Ascending aorta (tissue), 2 donors: Measurements from ENCODE around the gene SSTR4. TPM values are rescaled to one million over a fixed set of nuclear protein-coding genes. Genes with fewer than 3 reads are reported as not detected.

Experiments used
- DNase-seq, 2 donors: peaks; one replicate each; pipeline ENCODE4 v3.0.0-alpha.2; 2019; ENCODE audit warnings: low spot score in 2 of 2
- H3K27ac ChIP-seq, 2 donors: fragments of 200-600 bp; sonication (generic); one replicate each; pipeline ENCODE4 v1.5.1; 2016 to 2017; ENCODE audit warnings: mild to moderate bottlenecking in 1 of 2
- H3K27me3 ChIP-seq: fragments of 200-600 bp; sonication (generic); one replicate; pipeline ENCODE4 v1.5.1; 2017
- H3K36me3 ChIP-seq, 2 donors: fragments of 200-600 bp; sonication (generic); one replicate each; pipeline ENCODE4 v1.5.1; 2016
- H3K4me1 ChIP-seq, 2 donors: fragments of 200-600 bp; sonication (generic); one replicate each; pipeline ENCODE4 v1.5.1; 2016 to 2017; ENCODE audit warnings: mild to moderate bottlenecking in 1 of 2
- H3K4me3 ChIP-seq, 2 donors: fragments of 200-600 bp; sonication (generic); one replicate each; pipeline ENCODE4 v1.5.1; 2016 to 2017; ENCODE audit warnings: mild to moderate bottlenecking in 1 of 2
- H3K9me3 ChIP-seq, 2 donors: fragments of 200-600 bp; sonication (generic); one replicate each; pipeline ENCODE4 v1.5.1; 2016
- intact Hi-C: fragments of 100-400 bp; cut with DNase I; formaldehyde crosslinking; loops from one replicate; pipeline ENCODE4 v1.15.1; 2023
- total RNA-seq: library from RNA; depleted of rRNA; stranded (reverse); fragments of >200 nt; gene quantifications from one replicate; pipeline ENCODE4 v1.1.0, GENCODE V29; 2016
- TF ChIP-seq, protein P1 (sequence below), 3 experiments: fragments of 200-600 bp in 2 of 3; fragments of 450-650 bp in 1 of 3; sonication (generic) in 2 of 3; IDR thresholded peaks; one replicate each; pipeline ENCODE4 v1.5.1; 2016 to 2019; ENCODE audit warnings: antibody characterized with exemption in 3 of 3, mild to moderate bottlenecking in 1 of 3, moderate library complexity in 1 of 3

SSTR4 gene
- total RNA-seq, 1 donor from 2014 or later = not detected

GRCh38 chr20:23077277-23077676 is 42.2 kb downstream of the SSTR4 start:
- intact Hi-C loops = no loop called here
- no peaks in the 10 kb centered on the region for H3K9me3 ChIP-seq
- DNase-seq = no peak
- no peaks in the 10 kb centered on the region for H3K27me3 ChIP-seq
- no peak overlapping the region for H3K4me3 ChIP-seq
- H3K36me3 ChIP-seq = no peaks in the 10 kb centered on the region
- H3K4me1 ChIP-seq = peaks cover 0 to 7% of the 10 kb centered on the region in 2 donors
- H3K27ac ChIP-seq = no peak overlapping the region
- TF ChIP-seq, protein P1, sequence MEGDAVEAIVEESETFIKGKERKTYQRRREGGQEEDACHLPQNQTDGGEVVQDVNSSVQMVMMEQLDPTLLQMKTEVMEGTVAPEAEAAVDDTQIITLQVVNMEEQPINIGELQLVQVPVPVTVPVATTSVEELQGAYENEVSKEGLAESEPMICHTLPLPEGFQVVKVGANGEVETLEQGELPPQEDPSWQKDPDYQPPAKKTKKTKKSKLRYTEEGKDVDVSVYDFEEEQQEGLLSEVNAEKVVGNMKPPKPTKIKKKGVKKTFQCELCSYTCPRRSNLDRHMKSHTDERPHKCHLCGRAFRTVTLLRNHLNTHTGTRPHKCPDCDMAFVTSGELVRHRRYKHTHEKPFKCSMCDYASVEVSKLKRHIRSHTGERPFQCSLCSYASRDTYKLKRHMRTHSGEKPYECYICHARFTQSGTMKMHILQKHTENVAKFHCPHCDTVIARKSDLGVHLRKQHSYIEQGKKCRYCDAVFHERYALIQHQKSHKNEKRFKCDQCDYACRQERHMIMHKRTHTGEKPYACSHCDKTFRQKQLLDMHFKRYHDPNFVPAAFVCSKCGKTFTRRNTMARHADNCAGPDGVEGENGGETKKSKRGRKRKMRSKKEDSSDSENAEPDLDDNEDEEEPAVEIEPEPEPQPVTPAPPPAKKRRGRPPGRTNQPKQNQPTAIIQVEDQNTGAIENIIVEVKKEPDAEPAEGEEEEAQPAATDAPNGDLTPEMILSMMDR (IDR thresholded peaks at IDR 0.05) = no peak

GRCh38 chr20:23078351-23079015 is 43.4 kb downstream of the SSTR4 start:
- Histone ChIP-seq H3K36me3 (no peaks in the 10 kb centered on the region), H3K4me3 (no peak overlapping the region), H3K9me3 (no peaks in the 10 kb centered on the region), H3K27me3 (no peaks in the 10 kb centered on the region), H3K27ac (no peak overlapping the region), H3K4me1 (peaks cover 0 to 14% of the 10 kb centered on the region in 2 donors)
- intact Hi-C loops = no loop called here
- DNase-seq = no peak
- TF ChIP-seq, protein P1 (IDR thresholded peaks at IDR 0.05) = no peak

DNA sequence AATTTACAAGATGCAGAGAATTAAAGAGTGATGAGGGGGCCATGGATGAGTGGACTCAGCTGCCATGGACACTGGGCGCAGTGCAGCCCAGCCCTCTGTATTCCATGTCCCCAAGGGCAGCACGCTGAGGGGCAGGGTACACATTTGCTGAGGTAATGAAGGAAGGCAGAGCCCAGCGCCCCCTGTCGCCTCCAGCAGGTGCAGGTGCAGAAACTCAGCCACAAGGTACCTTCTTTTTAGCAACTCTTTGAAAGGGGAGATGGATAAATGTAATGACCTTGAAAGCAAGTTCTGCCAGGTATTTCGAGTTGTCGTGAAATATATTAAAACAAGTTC is 43.9 kb downstream of the SSTR4 start:
- DNase-seq = no peak
- Histone ChIP-seq H3K27ac (no peak overlapping the region), H3K4me1 (peaks cover 0 to 17% of the 10 kb centered on the region in 2 donors), H3K9me3 (no peaks in the 10 kb centered on the region), H3K36me3 (no peaks in the 10 kb centered on the region), H3K4me3 (no peak overlapping the region), H3K27me3 (no peaks in the 10 kb centered on the region)
- intact Hi-C loops = no loop called here
- TF ChIP-seq, protein P1 (IDR thresholded peaks at IDR 0.05) = no peak

DNA sequence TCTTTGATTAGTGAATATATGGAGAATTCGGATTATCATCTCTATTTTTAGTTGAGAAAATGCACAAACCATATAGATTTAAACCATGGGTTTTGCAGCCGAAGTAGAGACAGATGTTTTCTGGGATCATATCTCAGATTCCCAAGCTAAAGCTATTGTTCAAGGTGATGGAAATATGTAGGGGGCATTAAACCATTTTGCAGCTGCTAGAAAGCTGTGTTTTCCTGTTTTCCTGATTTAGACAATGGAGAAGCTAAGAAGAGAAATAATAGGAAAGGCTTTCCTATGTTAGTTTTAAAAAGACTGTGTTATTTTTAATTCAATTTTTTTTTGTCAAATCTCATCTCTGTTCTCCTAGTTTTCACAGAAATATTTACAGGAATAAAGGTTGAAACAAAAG is 44.8 kb downstream of the SSTR4 start:
- Histone ChIP-seq H3K27me3 (no peaks in the 10 kb centered on the region), H3K9me3 (no peaks in the 10 kb centered on the region), H3K4me1 (peaks cover 0 to 27% of the 10 kb centered on the region in 2 donors), H3K36me3 (no peaks in the 10 kb centered on the region), H3K4me3 (no peak overlapping the region), H3K27ac (no peak overlapping the region)
- intact Hi-C loops = no loop called here
- TF ChIP-seq, protein P1 (IDR thresholded peaks at IDR 0.05) = no peak
- DNase-seq = no peak

DNA sequence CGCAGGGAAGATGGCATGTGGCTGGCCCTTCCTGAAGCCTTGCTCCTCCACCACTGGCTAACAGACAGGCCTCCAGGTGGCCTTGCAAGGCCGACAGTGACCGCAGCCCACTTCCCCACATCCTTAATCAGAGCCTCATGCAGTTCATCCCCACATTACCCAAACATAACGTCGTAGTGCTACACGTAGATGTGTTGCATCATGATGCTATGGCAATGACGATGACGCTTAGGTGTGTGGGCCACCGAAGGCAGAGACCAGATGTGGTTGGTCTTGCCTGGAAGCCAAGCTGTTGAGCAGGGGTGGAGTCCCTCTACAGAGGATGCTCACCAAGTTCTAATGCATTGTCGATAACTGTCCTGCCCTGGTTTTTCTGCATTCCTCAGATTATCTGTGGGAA is 45.4 kb downstream of the SSTR4 start:
- TF ChIP-seq, protein P1 (IDR thresholded peaks at IDR 0.05) = no peak
- no peaks in the 10 kb centered on the region for H3K9me3 ChIP-seq
- no peak overlapping the region for H3K4me3 ChIP-seq
- no peaks in the 10 kb centered on the region for H3K36me3 ChIP-seq
- no peak overlapping the region for H3K27ac ChIP-seq
- peaks cover 5 to 31% of the 10 kb centered on the region in 2 donors for H3K4me1 ChIP-seq
- no peak for DNase-seq
- intact Hi-C loops = no loop called here
- no peaks in the 10 kb centered on the region for H3K27me3 ChIP-seq
